CD4-positive, alpha-beta T cell treated with Interleukin-17A for 1 hour (primary cell): ENCODE data around the gene CANT1.
"Not testable (repeated sequence)": the region's sequence is repeated elsewhere in the genome, so short reads cannot be mapped to it uniquely, and the experiment has no call there.

Experiments used
- DNase-seq: peaks from one replicate; pipeline ENCODE4 v3.0.0-alpha.2; 2020

The CANT1 gene

GRCh38 chr17:79027274-79027924, 17.8 kb upstream of the CANT1 start:
- no peak for DNase-seq

GRCh38 chr17:79026376-79027273, 17.1 kb upstream of the CANT1 start:
- DNase-seq, result no peak

GRCh38 chr17:79024901-79025737, 15.6 kb upstream of the CANT1 start:
- no peak for DNase-seq

GRCh38 chr17:79023886-79024771, 14.6 kb upstream of the CANT1 start, which contains the start of gene C1QTNF1:
Gene C1QTNF1 (plus strand): TSS chr17:79024169. CDS start chr17:79043969, 19,800 bp downstream.
- peak; percentile 19 for DNase-seq

DNA sequence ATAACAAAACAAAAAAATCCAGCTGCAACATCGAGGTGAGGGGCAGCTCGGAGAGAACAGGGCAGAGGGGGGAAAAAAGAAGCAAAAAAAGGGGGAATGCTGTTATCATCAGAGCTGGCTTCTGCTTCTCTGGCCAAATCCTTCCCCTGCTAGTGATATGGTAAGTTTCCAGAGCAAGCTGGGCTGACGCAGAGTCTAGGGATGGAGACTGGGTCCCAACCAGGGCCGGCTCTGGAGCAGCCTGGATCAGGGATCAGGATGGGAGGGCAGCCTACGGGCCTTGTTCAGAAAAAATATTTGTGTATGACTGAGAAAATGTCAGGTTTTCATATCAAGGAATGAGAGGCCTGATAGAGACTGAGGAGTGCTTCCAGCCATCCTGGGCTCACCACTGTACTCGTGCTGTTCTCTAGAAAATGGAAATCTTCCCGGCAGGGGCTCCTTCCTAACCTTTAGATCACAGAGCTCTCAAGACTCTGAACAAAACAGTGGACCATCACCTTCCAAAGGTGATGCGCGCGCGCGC, 13.7 kb upstream of the CANT1 start:
- DNase-seq, result no peak

- no peak for DNase-seq
Observed at GRCh38 chr17:79022507-79022991, 13.0 kb upstream of the CANT1 start.

DNA sequence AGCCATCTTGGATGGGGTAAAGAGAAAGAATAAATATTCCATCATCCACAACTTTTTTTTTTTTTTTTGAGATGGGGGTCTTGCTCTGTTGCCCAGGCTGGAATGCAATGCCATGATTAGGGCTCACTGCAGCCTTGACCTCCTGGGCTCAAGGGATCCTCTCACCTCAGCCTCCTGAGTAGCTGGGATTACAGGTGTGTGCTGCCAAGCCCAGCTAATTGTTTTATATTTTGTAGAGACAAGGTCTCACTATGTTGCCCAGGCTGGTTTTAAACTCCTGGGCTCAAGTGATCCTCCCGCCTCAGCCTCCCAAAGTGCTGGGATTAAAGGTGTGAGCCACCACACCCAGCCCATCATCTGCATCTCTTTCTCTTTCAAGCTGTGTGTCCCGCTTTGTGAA, 12.4 kb upstream of the CANT1 start:
- DNase-seq, result not testable (repeated sequence)

DNA sequence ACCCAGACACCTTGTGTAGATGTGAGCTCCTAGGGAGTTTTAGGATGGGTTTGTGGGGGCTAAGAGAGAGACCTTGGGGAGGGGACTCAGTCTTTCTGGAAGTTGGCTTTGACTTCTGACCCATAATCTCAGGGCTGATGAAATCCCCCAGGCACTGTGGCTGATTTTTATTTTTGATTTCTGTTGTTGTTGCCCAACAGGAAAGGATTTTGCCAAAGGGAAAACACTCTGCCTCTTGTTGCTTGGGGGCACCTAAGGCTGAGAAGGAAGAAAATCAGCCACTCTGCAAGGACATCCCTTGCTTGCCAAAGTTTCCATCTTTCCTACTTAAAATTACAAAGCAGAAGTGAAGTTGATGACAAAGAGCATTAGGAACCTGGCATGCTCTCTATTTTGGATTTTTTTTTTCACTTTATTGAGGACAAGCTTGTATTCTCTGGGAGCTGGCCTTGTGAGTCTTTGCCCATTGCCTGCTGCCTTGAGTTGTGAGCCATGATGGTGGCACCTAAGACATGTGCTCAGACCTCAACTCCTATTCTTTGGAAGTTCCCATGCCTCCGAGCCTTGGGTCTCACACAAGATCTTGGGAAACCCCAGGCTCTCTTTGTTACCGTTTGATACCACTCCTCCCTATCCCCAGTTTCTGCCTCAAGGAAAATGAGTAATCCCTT, 11.2 kb upstream of the CANT1 start:
- no peak for DNase-seq

GRCh38 chr17:79019632-79020584, 10.3 kb upstream of the CANT1 start:
- DNase-seq, result peak; percentile 55

- DNase-seq, result no peak
Observed at GRCh38 chr17:79019261-79019631, 9.7 kb upstream of the CANT1 start.

- no peak for DNase-seq
Observed at GRCh38 chr17:79018370-79018695, 8.8 kb upstream of the CANT1 start.

- DNase-seq, result no peak
Observed at GRCh38 chr17:79017546-79018369, 8.2 kb upstream of the CANT1 start.

- no peak for DNase-seq
Observed at GRCh38 chr17:79014158-79014758, 4.7 kb upstream of the CANT1 start.

DNA sequence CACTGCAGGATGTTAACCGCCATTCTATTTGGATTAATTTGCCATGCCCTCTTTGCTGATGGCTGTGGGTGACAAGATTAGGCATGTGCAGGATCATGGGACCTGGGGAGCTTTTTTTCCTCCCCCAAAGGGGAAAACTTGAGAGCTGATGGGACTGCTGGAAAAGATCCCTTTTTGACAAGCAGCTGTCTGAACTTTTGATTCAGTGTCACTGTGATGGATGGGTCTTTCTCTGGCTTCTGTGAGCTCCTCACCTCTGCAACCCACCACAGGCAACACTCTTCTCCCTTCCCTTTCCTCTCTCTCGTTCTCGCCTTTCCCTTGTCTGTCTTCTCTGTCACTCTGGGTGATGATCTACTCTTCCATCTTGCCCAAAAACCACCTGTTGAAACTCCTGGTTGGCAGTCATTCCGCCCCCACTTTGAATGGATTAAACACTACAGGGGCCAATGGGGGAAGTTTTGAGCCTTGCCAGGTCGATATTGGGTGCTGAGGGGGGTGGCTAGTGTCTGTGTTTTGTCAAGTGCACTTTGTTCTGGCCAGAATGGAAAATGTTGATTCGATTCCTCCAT, 3.1 kb upstream of the CANT1 start:
- no peak for DNase-seq

DNA sequence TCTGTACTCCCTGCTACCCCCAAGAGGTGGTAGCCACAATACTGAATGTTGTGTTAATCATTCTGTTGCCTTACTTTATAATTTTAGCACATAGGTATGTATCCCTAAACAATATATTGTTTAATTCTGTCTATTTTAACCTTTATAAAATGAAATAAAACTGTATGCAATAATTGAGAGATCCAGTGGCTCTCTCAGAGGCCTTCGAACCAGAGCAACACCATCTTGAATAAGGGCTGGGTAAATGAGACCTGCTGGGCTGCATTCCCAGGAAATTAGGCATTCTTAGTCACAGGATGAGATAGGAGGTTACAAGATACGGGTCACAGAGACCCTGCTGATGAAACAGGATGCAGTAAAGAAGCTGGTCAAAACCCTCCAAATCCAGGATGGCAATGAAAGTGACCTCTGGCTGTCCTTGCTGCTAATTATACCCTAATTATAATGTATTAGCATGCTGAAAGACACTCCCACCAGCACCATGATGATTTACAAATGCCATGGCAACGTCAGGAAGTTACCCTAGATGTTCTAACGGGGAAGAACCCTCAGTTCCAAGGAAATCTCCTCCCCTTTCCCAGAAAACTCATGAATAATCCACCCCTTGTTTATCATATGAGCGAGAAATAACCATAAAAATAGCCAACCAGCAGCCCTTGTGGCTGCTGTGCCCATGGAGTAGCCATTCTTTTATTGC, 2.0 kb upstream of the CANT1 start:
- DNase-seq, result no peak

DNA sequence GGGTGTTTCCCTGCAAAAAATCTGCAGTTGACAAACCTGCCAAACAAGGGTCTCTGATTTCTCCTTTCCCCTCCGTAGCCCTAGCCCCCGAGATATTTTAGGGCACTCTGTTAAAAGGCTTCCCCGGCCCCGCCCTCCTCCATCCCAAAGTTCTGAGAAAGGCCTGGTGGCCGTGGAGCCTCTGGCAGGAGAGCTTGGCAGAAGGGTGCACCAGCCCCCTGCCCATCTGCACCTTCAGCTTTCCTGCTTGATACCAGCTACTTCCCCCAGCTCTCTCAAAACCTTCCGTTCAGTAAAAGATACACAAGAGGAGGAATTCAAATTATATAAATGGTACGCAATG, 711 bp upstream of the CANT1 start:
- DNase-seq, result no peak

GRCh38 chr17:79008666-79009387, 737 bp downstream of the CANT1 start:
- DNase-seq, result no peak
